Breast epithelium (tissue), 3 donors: ENCODE measurements around the gene HMCES.

Experiments
- CTCF ChIP-seq, 3 donors: fragments of 450-650 bp; IDR thresholded peaks; one replicate each; pipeline ENCODE4 v1.5.1; 2016 to 2017; ENCODE audit warnings: antibody characterized with exemption in 3 of 3, mild to moderate bottlenecking in 3 of 3, moderate library complexity in 3 of 3
- POLR2A ChIP-seq: fragments of 450-650 bp; IDR thresholded peaks from one replicate; pipeline ENCODE4 v1.6.1; 2016; ENCODE audit warnings: antibody characterized with exemption, mild to moderate bottlenecking, moderate library complexity
- POLR2AphosphoS5 ChIP-seq, 3 donors: sonication (generic); formaldehyde crosslinking; IDR thresholded peaks; one replicate each; pipeline ENCODE4 v1.6.1; 2017; ENCODE audit warnings: antibody characterized with exemption in 3 of 3

GRCh38 chr3:129276385-129276784 lies 2.3 kb upstream of the HMCES start:
- no peak for TF ChIP-seq POLR2A
- no peak for TF ChIP-seq CTCF (IDR thresholded peaks at IDR 0.05)
- no peak for TF ChIP-seq POLR2AphosphoS5 (IDR thresholded peaks at IDR 0.05)
